HG02588 (cell line): ENCODE data around the gene PRAC2.
"Not testable (repeated sequence)": the region's sequence is repeated elsewhere in the genome, so short reads cannot be mapped to it uniquely, and the experiment has no call there.

Source experiments
- ATAC-seq: cut with Tn5 transposase; IDR thresholded peaks from one replicate; pipeline ENCODE4 v1.9.1; 2021; ENCODE audit warnings: mild to moderate bottlenecking, moderate library complexity; ENCODE audit not compliant: unreplicated experiment

The PRAC2 gene

GRCh38 chr17:48722915-48723422, at the start of gene PRAC2:
PRAC2 (plus strand) TSS chr17:48723185; CDS start chr17:48724411, 1,226 bp downstream.
- ATAC-seq: no peak

- ATAC-seq: no peak
Observed at GRCh38 chr17:48676963-48677558, 45.9 kb upstream of the PRAC2 start.

- ATAC-seq: peak; percentile 59
Observed at GRCh38 chr17:48678141-48678971, 44.6 kb upstream of the PRAC2 start.

GRCh38 chr17:48679385-48680096, 43.4 kb upstream of the PRAC2 start:
- no peak for ATAC-seq

- ATAC-seq: no peak
Observed at GRCh38 chr17:48681609-48682008, 41.4 kb upstream of the PRAC2 start.

- no peak for ATAC-seq
Observed at GRCh38 chr17:48690655-48691054, 32.3 kb upstream of the PRAC2 start.

- ATAC-seq: no peak
Observed at GRCh38 chr17:48692049-48692448, 30.9 kb upstream of the PRAC2 start.

- ATAC-seq: no peak
Observed at GRCh38 chr17:48693178-48693577, 29.8 kb upstream of the PRAC2 start.

GRCh38 chr17:48701864-48702532, 21.0 kb upstream of the PRAC2 start:
- no peak for ATAC-seq

- ATAC-seq: no peak
Observed at GRCh38 chr17:48704361-48705248, 18.4 kb upstream of the PRAC2 start.

- no peak for ATAC-seq
Observed at GRCh38 chr17:48711128-48711527, 11.9 kb upstream of the PRAC2 start.

- no peak for ATAC-seq
Observed at GRCh38 chr17:48715496-48716399, 7.2 kb upstream of the PRAC2 start.

GRCh38 chr17:48716549-48716948, 6.4 kb upstream of the PRAC2 start:
- ATAC-seq: not testable (repeated sequence)

GRCh38 chr17:48717367-48718226, 5.4 kb upstream of the PRAC2 start:
- ATAC-seq: no peak

GRCh38 chr17:48718227-48718760, 4.7 kb upstream of the PRAC2 start:
- no peak for ATAC-seq

GRCh38 chr17:48718761-48719641, 4.0 kb upstream of the PRAC2 start:
- no peak for ATAC-seq
